HepG2 (cell line): ENCODE results near the gene SEC14L1. TPM values are rescaled to one million over a fixed set of nuclear protein-coding genes. Genes with fewer than 3 reads are reported as not detected.

Experiments used
- AHR ChIP-seq: IDR thresholded peaks from 2 replicates; pipeline ENCODE4 v1.6.1; 2018; ENCODE audit warnings: missing genetic modification reagents, missing compliant biosample characterization
- CSRNP2 ChIP-seq: sonication (generic); formaldehyde crosslinking; conservative IDR thresholded peaks from 2 replicates; pipeline ENCODE4 v1.8.0; 2022; ENCODE audit warnings: low read depth, missing genetic modification reagents
- GLI4 ChIP-seq: sonication (generic); formaldehyde crosslinking; IDR thresholded peaks from 2 replicates; pipeline ENCODE4 v1.5.1; 2020; ENCODE audit warnings: missing genetic modification reagents, mild to moderate bottlenecking, moderate library complexity, borderline replicate concordance
- HNF1B ChIP-seq: sonication (generic); formaldehyde crosslinking; IDR thresholded peaks from 2 replicates; pipeline ENCODE4 v1.5.1; 2020; ENCODE audit warnings: mild to moderate bottlenecking, moderate library complexity, missing genetic modification reagents
- HNRNPUL1 ChIP-seq: fragments of 200-400 bp; formaldehyde crosslinking; IDR thresholded peaks from 2 replicates; pipeline ENCODE4 v1.6.1; 2017; ENCODE audit warnings: low read depth, mild to moderate bottlenecking, low read length, moderate library complexity
- JUND ChIP-seq: sonication (generic); formaldehyde crosslinking; IDR thresholded peaks from 2 replicates; pipeline ENCODE4 v1.8.0; 2022; ENCODE audit warnings: mild to moderate bottlenecking, missing genetic modification reagents
- KLF11 ChIP-seq: IDR thresholded peaks from 2 replicates; pipeline ENCODE4 v1.6.1; 2016; ENCODE audit warnings: missing compliant biosample characterization
- NCOR1 ChIP-seq: fragments of 200-600 bp; sonication (generic); IDR thresholded peaks from 2 replicates; pipeline ENCODE4 v1.7.0; 2017; ENCODE audit warnings: antibody characterized with exemption, low read length, borderline replicate concordance
- NR0B2 ChIP-seq: sonication (generic); formaldehyde crosslinking; IDR thresholded peaks from 2 replicates; pipeline ENCODE4 v1.4.0; 2020; ENCODE audit warnings: mild to moderate bottlenecking, missing genetic modification reagents
- ONECUT2 ChIP-seq: sonication (generic); formaldehyde crosslinking; IDR thresholded peaks from 2 replicates; pipeline ENCODE4 v1.4.0; 2020; ENCODE audit warnings: missing genetic modification reagents
- SMC3 ChIP-seq: IDR thresholded peaks from 2 replicates; pipeline ENCODE4 v1.6.1; 2011; ENCODE audit warnings: low read length, improper control_type of control experiment
- SOX13 ChIP-seq, 3 experiments: fragments of 450-650 bp in 1 of 3; sonication (generic) in 1 of 3; formaldehyde crosslinking in 1 of 3; IDR thresholded peaks in 2 of 3; conservative IDR thresholded peaks in 1 of 3; 2 replicates each; pipeline versions ENCODE4 v1.5.0 to v1.6.1; 2016 to 2020; ENCODE audit warnings: antibody characterized with exemption in 1 of 3, mild to moderate bottlenecking in 1 of 3, missing compliant biosample characterization in 1 of 3, missing genetic modification reagents in 1 of 3, moderate library complexity in 1 of 3
- TERF1 ChIP-seq: sonication (generic); formaldehyde crosslinking; IDR thresholded peaks from 2 replicates; pipeline ENCODE4 v1.8.0; 2022; ENCODE audit warnings: mild to moderate bottlenecking, missing genetic modification reagents, moderate library complexity
- ZBTB42 ChIP-seq: sonication (generic); formaldehyde crosslinking; IDR thresholded peaks from 2 replicates; pipeline ENCODE4 v1.5.0; 2020; ENCODE audit warnings: mild to moderate bottlenecking, missing genetic modification reagents
- ZC3H4 ChIP-seq: sonication (generic); formaldehyde crosslinking; IDR thresholded peaks from 2 replicates; pipeline ENCODE4 v1.4.0; 2020; ENCODE audit warnings: missing genetic modification reagents, borderline replicate concordance
- ZNF235 ChIP-seq: sonication (generic); formaldehyde crosslinking; IDR thresholded peaks from 2 replicates; pipeline ENCODE4 v1.8.1; 2023; ENCODE audit warnings: mild to moderate bottlenecking, missing genetic modification reagents, borderline replicate concordance
- ZNF260 ChIP-seq: sonication (generic); formaldehyde crosslinking; IDR thresholded peaks from 2 replicates; pipeline ENCODE4 v1.4.0; 2020; ENCODE audit warnings: missing genetic modification reagents, low read depth, mild to moderate bottlenecking, borderline replicate concordance
- ZNF503 ChIP-seq: sonication (generic); formaldehyde crosslinking; IDR thresholded peaks from 2 replicates; pipeline ENCODE4 v1.4.0; 2020; ENCODE audit warnings: missing genetic modification reagents
- ZNF530 ChIP-seq: sonication (generic); formaldehyde crosslinking; IDR thresholded peaks from 2 replicates; pipeline ENCODE4 v1.5.0; 2020; ENCODE audit warnings: low read depth, mild to moderate bottlenecking, missing genetic modification reagents
- ZNF550 ChIP-seq: sonication (generic); formaldehyde crosslinking; IDR thresholded peaks from 2 replicates; pipeline ENCODE4 v1.4.0; 2020; ENCODE audit warnings: mild to moderate bottlenecking, missing genetic modification reagents, borderline replicate concordance
- ZNF737 ChIP-seq: sonication (generic); formaldehyde crosslinking; IDR thresholded peaks from 2 replicates; pipeline ENCODE4 v1.5.0; 2020; ENCODE audit warnings: missing genetic modification reagents, mild to moderate bottlenecking, borderline replicate concordance
- ZNF788 ChIP-seq: sonication (generic); formaldehyde crosslinking; IDR thresholded peaks from 2 replicates; pipeline ENCODE4 v1.5.0; 2020; ENCODE audit warnings: mild to moderate bottlenecking, missing genetic modification reagents, borderline replicate concordance
- ZNF83 ChIP-seq: sonication (generic); formaldehyde crosslinking; IDR thresholded peaks from 2 replicates; pipeline ENCODE4 v1.4.0; 2020; ENCODE audit warnings: missing genetic modification reagents, mild to moderate bottlenecking, borderline replicate concordance
- polyA plus RNA-seq, 8 experiments: library from polyadenylated mRNA; depleted of rRNA in 3 of 8; stranded (reverse) in 7 of 8; unstranded in 1 of 8; fragments of >200 nt; fragmentation: Illumina TruSeq in 4 of 8; extraction: Trizol in 4 of 8; gene quantifications; 2 replicates each; pipeline versions ENCODE4 v1.2.1 to v1.2.3, GENCODE V29; 2011 to 2016; ENCODE audit warnings: low read depth in 4 of 8, missing spikeins in 1 of 8, mixed read lengths in 1 of 8; ENCODE audit not compliant: insufficient read depth in 1 of 8
- total RNA-seq, 5 experiments: library from RNA; depleted of rRNA; stranded (reverse); fragments of >200 nt; fragmentation: Illumina TruSeq; extraction: Trizol; gene quantifications; 2 replicates each; pipeline ENCODE4 v1.2.3, GENCODE V29; 2016; ENCODE audit warnings: low read depth in 1 of 5

The SEC14L1 gene
- total and polyA plus RNA-seq, 2 of the 13 experiments (the other 11 are each of a cell fraction or from before 2014, with no cell fraction given): 26.3 to 43.9 TPM

GRCh38 chr17:77247048-77247541 is 106.3 kb downstream of the SEC14L1 start (continued):
- TF ChIP-seq CSRNP2 (CRISPR knock-in tag): no peak
- TF ChIP-seq ZNF550 (CRISPR knock-in tag): no peak
- no peak for TF ChIP-seq TERF1 (CRISPR knock-in tag)
- TF ChIP-seq ZNF530 (CRISPR knock-in tag): no peak
- TF ChIP-seq NR0B2: no peak
- peak; percentile 68 for TF ChIP-seq HNF1B (CRISPR knock-in tag)
- TF ChIP-seq ZNF788 (CRISPR knock-in tag): peak; percentile 76; the same call in 1 of the 2 replicates
- no peak for TF ChIP-seq JUND (CRISPR knock-in tag)
- no peak for TF ChIP-seq HNRNPUL1
- TF ChIP-seq ZNF260 (CRISPR knock-in tag): no peak
- TF ChIP-seq NCOR1: no peak
- TF ChIP-seq ZNF83 (CRISPR knock-in tag): 0 out of 2 replicates have a peak, but pooled peaks have one; percentile 17
- TF ChIP-seq ONECUT2 (CRISPR knock-in tag): no peak
- TF ChIP-seq GLI4: no peak
- 0 out of 2 replicates have a peak, but pooled peaks have one; percentile 49 for TF ChIP-seq ZNF235
- TF ChIP-seq AHR: peak; percentile 90
- TF ChIP-seq ZBTB42 (CRISPR knock-in tag): no peak
- TF ChIP-seq ZNF737: no peak
- peak; percentile 55; the same call in 1 of the 2 replicates for TF ChIP-seq SMC3
- peak; percentile 89; the same call in 1 of the 2 replicates for TF ChIP-seq KLF11 (CRISPR knock-in tag)
- no peak for TF ChIP-seq ZC3H4 (CRISPR knock-in tag)
- no peak for TF ChIP-seq ZNF503 (CRISPR knock-in tag)
- TF ChIP-seq SOX13 (IDR thresholded peaks at IDR 0.05): no peak
- TF ChIP-seq SOX13 (CRISPR knock-in tag; conservative IDR thresholded peaks at IDR 0.05 in 1 of 2, IDR thresholded peaks at IDR 0.05 in 1 of 2): peak in 1 of 2 experiments; percentile 29; a peak in 1 of 4 replicates
